Neural cell (in vitro differentiated cells): ENCODE results near the gene RBM19. TPM values are rescaled to one million over a fixed set of nuclear protein-coding genes. Genes with fewer than 3 reads are reported as not detected.

Source experiments
- H2AFZ ChIP-seq: fragments of 200-600, 300-800 bp; sonication (generic), shearing (Covaris generic); 2 replicates; pipeline ENCODE4 v1.6.0; 2014; ENCODE audit warnings: low read depth, mild to moderate bottlenecking, antibody characterized with exemption, low read length, moderate library complexity
- H3F3A ChIP-seq: fragments of 200-600 bp; shearing (Covaris generic); 2 replicates; pipeline ENCODE4 v1.6.1; 2016; ENCODE audit warnings: mild to moderate bottlenecking, moderate library complexity, mixed read lengths, antibody characterized with exemption, low read length; ENCODE audit not compliant: insufficient read depth, poor library complexity, severe bottlenecking
- H3K27ac ChIP-seq: fragments of 200-600, 300-800 bp; sonication (generic), shearing (Covaris generic); 2 replicates; pipeline ENCODE4 v1.5.1; 2014; ENCODE audit warnings: mild to moderate bottlenecking, low read length, moderate library complexity
- H3K27me3 ChIP-seq: fragments of 300-800, 200-600 bp; sonication (generic), shearing (Covaris generic); 2 replicates; pipeline ENCODE4 v1.6.0; 2014; ENCODE audit warnings: mild to moderate bottlenecking, low read depth, low read length, moderate library complexity; ENCODE audit not compliant: insufficient read depth
- H3K36me3 ChIP-seq: fragments of 300-800, 200-600 bp; sonication (generic), shearing (Covaris generic); 2 replicates; pipeline ENCODE4 v1.5.1; 2014; ENCODE audit warnings: mild to moderate bottlenecking, antibody characterized with exemption, low read length, moderate library complexity; ENCODE audit not compliant: insufficient read depth
- H3K4me2 ChIP-seq: fragments of 300-800, 200-600 bp; sonication (generic), shearing (Covaris generic); 2 replicates; pipeline ENCODE4 v1.6.0; 2014; ENCODE audit warnings: mild to moderate bottlenecking, low read length
- H3K4me3 ChIP-seq: fragments of 300-800, 200-600 bp; sonication (generic), shearing (Covaris generic); 2 replicates; pipeline ENCODE4 v1.5.1; 2014; ENCODE audit warnings: mild to moderate bottlenecking, low read length, moderate library complexity
- H3K79me2 ChIP-seq: fragments of 200-600 bp; shearing (Covaris generic); replicated peaks from 2 replicates; pipeline ENCODE4 v1.6.0; 2014; ENCODE audit warnings: mild to moderate bottlenecking, low read length, moderate library complexity; ENCODE audit not compliant: insufficient read depth
- H3K9ac ChIP-seq: fragments of 300-800, 200-600 bp; sonication (generic), shearing (Covaris generic); 2 replicates; pipeline ENCODE4 v1.6.1; 2016; ENCODE audit warnings: mild to moderate bottlenecking, low read length, mixed read lengths
- H3K9me2 ChIP-seq: fragments of 200-600 bp; shearing (Covaris generic); 2 replicates; pipeline ENCODE4 v1.6.1; 2016; ENCODE audit warnings: mild to moderate bottlenecking, low read length, mixed read lengths; ENCODE audit not compliant: insufficient read depth
- H3K9me3 ChIP-seq: fragments of 200-600, 300-800 bp; sonication (generic), shearing (Covaris generic); 2 replicates; pipeline ENCODE4 v1.6.1; 2016; ENCODE audit warnings: mild to moderate bottlenecking, mixed run types, low read length, moderate library complexity, mixed read lengths
- H4K20me1 ChIP-seq: fragments of 200-600 bp; shearing (Covaris generic); 2 replicates; pipeline ENCODE4 v1.6.1; 2016; ENCODE audit warnings: mild to moderate bottlenecking, mixed run types; ENCODE audit not compliant: insufficient read depth
- CTCF ChIP-seq: fragments of 450-650 bp; IDR thresholded peaks from 2 replicates; pipeline ENCODE4 v1.5.1; 2014; ENCODE audit warnings: antibody characterized with exemption, mild to moderate bottlenecking, moderate library complexity; ENCODE audit not compliant: poor library complexity, severe bottlenecking
- EP300 ChIP-seq: fragments of 450-650 bp; conservative IDR thresholded peaks from 2 replicates; pipeline ENCODE4 v1.6.1; 2014; ENCODE audit warnings: antibody characterized with exemption, mild to moderate bottlenecking, moderate library complexity; ENCODE audit not compliant: poor library complexity, severe bottlenecking
- EZH2 ChIP-seq: fragments of 200-600, 300-800 bp; shearing (Covaris generic), sonication (generic); IDR thresholded peaks from 2 replicates; pipeline ENCODE4 v1.6.1; 2014; ENCODE audit warnings: antibody characterized with exemption, low read length, borderline replicate concordance, mild to moderate bottlenecking; ENCODE audit not compliant: insufficient read depth, poor library complexity, severe bottlenecking
- MXI1 ChIP-seq: fragments of 450-650 bp; conservative IDR thresholded peaks from 2 replicates; pipeline ENCODE4 v1.6.1; 2014; ENCODE audit warnings: antibody characterized with exemption, mild to moderate bottlenecking; ENCODE audit not compliant: poor library complexity, severe bottlenecking
- POLR2AphosphoS5 ChIP-seq: IDR thresholded peaks from 2 replicates; pipeline ENCODE4 v1.6.1; 2012
- RAD21 ChIP-seq: fragments of 450-650 bp; conservative IDR thresholded peaks from 2 replicates; pipeline ENCODE4 v1.6.1; 2014; ENCODE audit warnings: antibody characterized with exemption, mild to moderate bottlenecking, moderate library complexity
- REST ChIP-seq: IDR thresholded peaks from 2 replicates; pipeline ENCODE4 v1.6.1; 2012; ENCODE audit warnings: borderline replicate concordance
- SMC3 ChIP-seq: fragments of 450-650 bp; conservative IDR thresholded peaks from 2 replicates; pipeline ENCODE4 v1.6.1; 2014; ENCODE audit warnings: antibody characterized with exemption, mild to moderate bottlenecking, moderate library complexity; ENCODE audit not compliant: poor library complexity
- TAF1 ChIP-seq: IDR thresholded peaks from 2 replicates; pipeline ENCODE4 v1.6.1; 2012; ENCODE audit warnings: low read depth
- polyA plus RNA-seq: library from polyadenylated mRNA; depleted of rRNA; stranded (reverse); fragments of >200 nt; gene quantifications from 2 replicates; pipeline ENCODE4 v1.2.3, GENCODE V29; 2014

The RBM19 gene
- polyA plus RNA-seq, 1 donor from 2014 or later = 14.2 TPM

- H2AFZ ChIP-seq = no peak overlapping the region
- no peak overlapping the region for H3K9ac ChIP-seq
- no peak overlapping the region for H3K4me2 ChIP-seq
- H3K9me2 ChIP-seq = no peaks in the 10 kb centered on the region
- H3K79me2 ChIP-seq = no peaks in the 10 kb centered on the region
- H3K27me3 ChIP-seq = peaks cover 4% of the 10 kb centered on the region
- H3F3A ChIP-seq = no peaks in the 10 kb centered on the region
- H4K20me1 ChIP-seq = no peaks in the 10 kb centered on the region
- H3K27ac ChIP-seq = no peak overlapping the region
- H3K36me3 ChIP-seq = no peaks in the 10 kb centered on the region
- no peaks in the 10 kb centered on the region for H3K9me3 ChIP-seq
- H3K4me3 ChIP-seq = no peak overlapping the region
- TF ChIP-seq CTCF (no peak), REST (no peak), SMC3 (no peak), RAD21 (no peak), TAF1 (no peak), EP300 (no peak), MXI1 (no peak), POLR2AphosphoS5 (no peak), EZH2 (no peak)
Observed at GRCh38 chr12:113978080-113978479, 12.0 kb upstream of the RBM19 start.

- Histone ChIP-seq H3K9me2 (no peaks in the 10 kb centered on the region), H3K4me3 (no peak overlapping the region), H4K20me1 (no peaks in the 10 kb centered on the region), H3K9ac (no peak overlapping the region), H3K79me2 (no peaks in the 10 kb centered on the region), H3K9me3 (no peaks in the 10 kb centered on the region), H3K27ac (no peak overlapping the region), H2AFZ (no peak overlapping the region), H3K36me3 (no peaks in the 10 kb centered on the region), H3K27me3 (peaks cover 7% of the 10 kb centered on the region), H3F3A (no peaks in the 10 kb centered on the region), H3K4me2 (no peak overlapping the region)
- no peak for TF ChIP-seq TAF1
- no peak for TF ChIP-seq EP300
- TF ChIP-seq POLR2AphosphoS5 = no peak
Observed at GRCh38 chr12:113974006-113974405, 7.9 kb upstream of the RBM19 start.
